ENCODE measurements around the gene FGF5. TPM values are rescaled to one million over a fixed set of nuclear protein-coding genes. Genes with fewer than 3 reads are reported as not detected.

The FGF5 gene
- total RNA-seq, 1 donor: 55.9 TPM

DNA sequence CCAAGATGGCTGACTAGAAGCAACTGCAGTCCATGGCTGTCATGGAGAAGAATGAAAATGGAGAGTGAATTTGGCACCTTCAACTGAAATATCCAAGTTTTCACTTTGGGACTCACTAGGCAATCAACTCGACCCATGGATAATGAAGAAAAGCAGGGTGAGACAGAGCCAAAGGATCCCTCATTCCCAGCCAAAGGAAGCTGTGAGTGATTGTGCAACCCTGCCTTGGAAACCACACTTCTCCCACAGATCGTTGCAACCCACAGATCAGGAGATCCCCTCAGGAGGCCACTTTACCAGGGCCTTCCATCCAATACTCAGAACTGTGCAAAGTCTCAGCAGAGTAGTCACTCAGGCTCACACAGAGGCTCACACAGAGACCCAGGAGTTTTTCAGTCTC is 73.6 kb downstream of the FGF5 start:
- peak; percentile 39 for DNase-seq (ENCODE audit: low read depth)
- no peak overlapping the region for H3K4me3 ChIP-seq (ENCODE audit: low read depth, low read length)
- TF ChIP-seq, protein P1, sequence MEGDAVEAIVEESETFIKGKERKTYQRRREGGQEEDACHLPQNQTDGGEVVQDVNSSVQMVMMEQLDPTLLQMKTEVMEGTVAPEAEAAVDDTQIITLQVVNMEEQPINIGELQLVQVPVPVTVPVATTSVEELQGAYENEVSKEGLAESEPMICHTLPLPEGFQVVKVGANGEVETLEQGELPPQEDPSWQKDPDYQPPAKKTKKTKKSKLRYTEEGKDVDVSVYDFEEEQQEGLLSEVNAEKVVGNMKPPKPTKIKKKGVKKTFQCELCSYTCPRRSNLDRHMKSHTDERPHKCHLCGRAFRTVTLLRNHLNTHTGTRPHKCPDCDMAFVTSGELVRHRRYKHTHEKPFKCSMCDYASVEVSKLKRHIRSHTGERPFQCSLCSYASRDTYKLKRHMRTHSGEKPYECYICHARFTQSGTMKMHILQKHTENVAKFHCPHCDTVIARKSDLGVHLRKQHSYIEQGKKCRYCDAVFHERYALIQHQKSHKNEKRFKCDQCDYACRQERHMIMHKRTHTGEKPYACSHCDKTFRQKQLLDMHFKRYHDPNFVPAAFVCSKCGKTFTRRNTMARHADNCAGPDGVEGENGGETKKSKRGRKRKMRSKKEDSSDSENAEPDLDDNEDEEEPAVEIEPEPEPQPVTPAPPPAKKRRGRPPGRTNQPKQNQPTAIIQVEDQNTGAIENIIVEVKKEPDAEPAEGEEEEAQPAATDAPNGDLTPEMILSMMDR (IDR thresholded peaks at IDR 0.05; ENCODE audit: insufficient read depth, low read length): no peak

Other genes with a start within 250 kb of the FGF5 start
- gene ANTXR2, start 193.4 kb upstream of the FGF5 start, total RNA-seq (ENCODE audit: low replicate concordance): 183 and 271 TPM in 2 replicates
- gene PRDM8, start 69.2 kb upstream of the FGF5 start, total RNA-seq (ENCODE audit: low replicate concordance): 7.8 and 15.6 TPM in 2 replicates
- 2.1 and 12.7 TPM in 2 replicates for gene CFAP299, start 69.1 kb downstream of the FGF5 start, total RNA-seq (ENCODE audit: low replicate concordance)

Data from fibroblast of the aortic adventitia (primary cell).